Upper lobe of left lung (tissue), 4 donors: ENCODE data around the gene TMED8.

ENCODE experiments used
- CTCF ChIP-seq, 6 experiments: fragments of 450-650 bp in 4 of 6; fragments of 200-600 bp in 2 of 6; sonication (generic) in 2 of 6; IDR thresholded peaks; one replicate each; pipeline ENCODE4 v1.5.1; 2016 to 2019; ENCODE audit warnings: antibody characterized with exemption in 6 of 6
- EP300 ChIP-seq, 4 donors: sonication (generic); formaldehyde crosslinking; IDR thresholded peaks; one replicate each; pipeline ENCODE4 v1.5.1; 2017; ENCODE audit warnings: antibody characterized with exemption in 4 of 4, control low read depth in 2 of 4
- POLR2A ChIP-seq, 4 donors: fragments of 450-650 bp; IDR thresholded peaks; one replicate each; pipeline ENCODE4 v1.5.1; 2016 to 2017; ENCODE audit warnings: antibody characterized with exemption in 4 of 4, mild to moderate bottlenecking in 2 of 4
- POLR2AphosphoS5 ChIP-seq, 2 donors: sonication (generic); formaldehyde crosslinking; IDR thresholded peaks; one replicate each; pipeline ENCODE4 v1.5.1; 2017; ENCODE audit warnings: antibody characterized with exemption in 2 of 2

- TF ChIP-seq EP300 (IDR thresholded peaks at IDR 0.05) (no peak), CTCF (IDR thresholded peaks at IDR 0.05) (no peak), POLR2A (IDR thresholded peaks at IDR 0.05) (no peak), POLR2AphosphoS5 (IDR thresholded peaks at IDR 0.05) (no peak)
Observed at GRCh38 chr14:77314539-77315457, 62.1 kb downstream of the TMED8 start.
